ENCODE data around the gene ST7L. TPM values are rescaled to one million over a fixed set of nuclear protein-coding genes. Genes with fewer than 3 reads are reported as not detected.
A peak's percentile ranks its signal among the peaks of the same experiment; 100 is the strongest.

The ST7L gene
- total RNA-seq, 4 donors from 2014 or later = 18.2 to 34.1 (median 19.9) TPM

- Histone ChIP-seq H3K27me3 (no peaks in the 10 kb centered on the region), H3K4me3 (peak overlapping the region; percentile 73 to 93), H3K36me3 (peaks cover 0 to 29% of the 10 kb centered on the region in 2 donors), H3K27ac (peak overlapping the region; percentile 93 to 98 (median 97)), H3K9me3 (no peaks in the 10 kb centered on the region), H3K4me1 (peaks cover 5 to 47% (median 11%) of the 10 kb centered on the region in 3 donors)
- no peak for TF ChIP-seq EP300 (IDR thresholded peaks at IDR 0.05)
- no peak for TF ChIP-seq POLR2A (IDR thresholded peaks at IDR 0.05)
- TF ChIP-seq, protein P1, sequence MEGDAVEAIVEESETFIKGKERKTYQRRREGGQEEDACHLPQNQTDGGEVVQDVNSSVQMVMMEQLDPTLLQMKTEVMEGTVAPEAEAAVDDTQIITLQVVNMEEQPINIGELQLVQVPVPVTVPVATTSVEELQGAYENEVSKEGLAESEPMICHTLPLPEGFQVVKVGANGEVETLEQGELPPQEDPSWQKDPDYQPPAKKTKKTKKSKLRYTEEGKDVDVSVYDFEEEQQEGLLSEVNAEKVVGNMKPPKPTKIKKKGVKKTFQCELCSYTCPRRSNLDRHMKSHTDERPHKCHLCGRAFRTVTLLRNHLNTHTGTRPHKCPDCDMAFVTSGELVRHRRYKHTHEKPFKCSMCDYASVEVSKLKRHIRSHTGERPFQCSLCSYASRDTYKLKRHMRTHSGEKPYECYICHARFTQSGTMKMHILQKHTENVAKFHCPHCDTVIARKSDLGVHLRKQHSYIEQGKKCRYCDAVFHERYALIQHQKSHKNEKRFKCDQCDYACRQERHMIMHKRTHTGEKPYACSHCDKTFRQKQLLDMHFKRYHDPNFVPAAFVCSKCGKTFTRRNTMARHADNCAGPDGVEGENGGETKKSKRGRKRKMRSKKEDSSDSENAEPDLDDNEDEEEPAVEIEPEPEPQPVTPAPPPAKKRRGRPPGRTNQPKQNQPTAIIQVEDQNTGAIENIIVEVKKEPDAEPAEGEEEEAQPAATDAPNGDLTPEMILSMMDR (IDR thresholded peaks at IDR 0.05) = no peak
- TF ChIP-seq POLR2AphosphoS5 (IDR thresholded peaks at IDR 0.05) = no peak
- no peak for ATAC-seq
- 0 to 4% methylated on average over 9 to 12 of the region's 12 CpGs for WGBS, 2 donors (ENCODE audit: low coverage in 1 of 2)
Observed at GRCh38 chr1:112618114-112618720, 724 bp downstream of the ST7L start.

GRCh38 chr1:112614460-112615065, 4.4 kb downstream of the ST7L start:
- H3K27me3 ChIP-seq = no peaks in the 10 kb centered on the region
- H3K9me3 ChIP-seq = no peaks in the 10 kb centered on the region
- no peak overlapping the region for H3K27ac ChIP-seq
- no peak for ATAC-seq
- WGBS, 2 donors (ENCODE audit: low coverage in 1 of 2) = 66 to 68% methylated on average over 4 to 6 of the region's 6 CpGs
- H3K36me3 ChIP-seq = peaks cover 0 to 63% of the 10 kb centered on the region in 2 donors
- H3K4me3 ChIP-seq = no peak overlapping the region
- TF ChIP-seq POLR2A (IDR thresholded peaks at IDR 0.05) (no peak), EP300 (IDR thresholded peaks at IDR 0.05) (no peak), POLR2AphosphoS5 (IDR thresholded peaks at IDR 0.05) (no peak)
- TF ChIP-seq, protein P1 (IDR thresholded peaks at IDR 0.05) = peak in 2 of 4 experiments; percentile 6 to 44
- H3K4me1 ChIP-seq = peaks cover 3 to 19% (median 5%) of the 10 kb centered on the region in 3 donors

DNA sequence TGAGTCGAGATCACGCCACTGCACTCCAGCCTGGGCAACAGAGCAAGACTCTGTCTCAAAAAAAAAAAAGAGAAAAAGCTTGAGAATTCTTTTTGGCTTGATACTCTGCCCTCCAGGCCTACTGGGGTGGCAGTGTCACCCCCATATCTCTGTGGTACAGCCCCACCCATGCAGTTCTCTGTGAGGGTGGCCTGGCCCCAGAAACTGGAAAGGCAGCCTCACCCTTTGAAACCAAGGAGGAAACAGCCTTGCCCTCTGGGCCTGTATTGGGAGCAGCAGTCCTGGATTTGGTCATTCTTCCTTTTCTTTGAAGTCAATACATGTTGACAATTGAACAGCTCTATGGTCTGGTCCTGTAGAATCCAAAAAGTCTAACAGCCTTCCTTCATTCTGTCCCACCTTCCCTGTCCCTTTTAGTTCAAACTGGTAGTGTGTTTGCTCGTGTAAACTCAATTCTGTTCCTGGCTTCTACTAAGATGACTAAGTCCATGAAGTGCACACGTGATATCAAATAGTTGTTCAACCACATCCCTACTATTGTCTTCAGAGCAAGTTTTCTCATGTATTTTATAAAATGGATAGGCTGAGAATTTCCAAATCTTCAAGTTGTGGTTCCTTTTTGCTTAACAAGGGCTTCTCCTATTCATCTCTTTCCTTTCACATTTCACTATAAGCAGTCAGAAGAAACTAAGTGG, 13.2 kb downstream of the ST7L start:
- no peaks in the 10 kb centered on the region for H3K27me3 ChIP-seq
- 89 to 90% methylated on average over 4 of the region's 4 CpGs for WGBS, 2 donors (ENCODE audit: low coverage in 1 of 2)
- H3K36me3 ChIP-seq = peaks cover 3 to 93% of the 10 kb centered on the region in 2 donors
- ATAC-seq = no peak
- H3K4me3 ChIP-seq = no peak overlapping the region
- H3K4me1 ChIP-seq = no peaks in the 10 kb centered on the region
- TF ChIP-seq, protein P1 (IDR thresholded peaks at IDR 0.05) = no peak
- TF ChIP-seq POLR2AphosphoS5 (IDR thresholded peaks at IDR 0.05) = no peak
- TF ChIP-seq POLR2A (IDR thresholded peaks at IDR 0.05) = no peak
- no peak for TF ChIP-seq EP300 (IDR thresholded peaks at IDR 0.05)
- no peaks in the 10 kb centered on the region for H3K9me3 ChIP-seq
- H3K27ac ChIP-seq = no peak overlapping the region

DNA sequence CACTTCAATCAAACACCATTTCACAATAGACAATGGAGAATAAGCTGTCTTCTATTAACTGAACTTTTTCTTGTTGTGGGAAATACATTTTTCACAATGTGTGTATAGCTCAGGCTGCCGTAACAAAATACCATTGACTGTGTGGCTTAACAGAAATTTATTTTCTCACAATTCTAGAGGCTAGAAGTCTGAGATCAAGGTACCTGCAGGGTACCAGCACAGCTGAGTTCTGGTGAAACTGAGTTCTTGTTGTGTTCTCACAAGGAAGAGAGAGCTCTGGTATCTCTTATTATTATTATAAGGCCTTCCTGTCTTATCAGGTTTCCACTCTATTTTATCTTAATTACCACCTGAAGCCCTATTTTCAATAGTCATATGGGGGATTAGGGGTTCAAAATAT, 15.4 kb downstream of the ST7L start:
- ATAC-seq = no peak
- WGBS, 2 donors (ENCODE audit: low coverage in 1 of 2) = 100% methylated on average over 1 of the region's 1 CpG
- no peak overlapping the region for H3K27ac ChIP-seq
- H3K27me3 ChIP-seq = no peaks in the 10 kb centered on the region
- no peak overlapping the region for H3K4me3 ChIP-seq
- H3K36me3 ChIP-seq = peaks cover 3 to 88% of the 10 kb centered on the region in 2 donors
- no peaks in the 10 kb centered on the region for H3K4me1 ChIP-seq
- TF ChIP-seq EP300 (IDR thresholded peaks at IDR 0.05) = no peak
- H3K9me3 ChIP-seq = no peaks in the 10 kb centered on the region

GRCh38 chr1:112603012-112603411, 15.9 kb downstream of the ST7L start:
- 88 to 91% methylated on average over 2 of the region's 2 CpGs for WGBS, 2 donors (ENCODE audit: low coverage in 1 of 2)
- no peak for ATAC-seq
- Histone ChIP-seq H3K27me3 (no peaks in the 10 kb centered on the region), H3K4me1 (no peaks in the 10 kb centered on the region), H3K4me3 (no peak overlapping the region), H3K36me3 (peaks cover 3 to 88% of the 10 kb centered on the region in 2 donors), H3K27ac (no peak overlapping the region), H3K9me3 (no peaks in the 10 kb centered on the region)
- TF ChIP-seq, protein P1 (IDR thresholded peaks at IDR 0.05) = no peak
- TF ChIP-seq POLR2AphosphoS5 (IDR thresholded peaks at IDR 0.05) (no peak), POLR2A (IDR thresholded peaks at IDR 0.05) (no peak), EP300 (IDR thresholded peaks at IDR 0.05) (no peak)
